Activated naive CD4-positive, alpha-beta T cell treated with anti-CD3 and anti-CD28 coated beads, Interleukin-2, amount 50 U/mL, for 16 hours (primary cell): Measurements from ENCODE around the gene CXCR5.
"Not testable (repeated sequence)": the region's sequence is repeated elsewhere in the genome, so short reads cannot be mapped to it uniquely, and the experiment has no call there.

Source experiments
- DNase-seq: peaks from one replicate; pipeline ENCODE4 v3.0.0-alpha.2; 2020

CXCR5 gene

GRCh38 chr11:118883368-118884071, at the start of gene CXCR5:
TSS of gene CXCR5 (plus strand) at chr11:118883892. CDS start at chr11:118883942, 50 bp downstream.
- DNase-seq, result no peak

GRCh38 chr11:118834427-118835028, 49.2 kb upstream of the CXCR5 start:
- no peak for DNase-seq

- no peak for DNase-seq
These were observed 45.8 kb upstream of the CXCR5 start for GRCh38 chr11:118837868-118838267.

GRCh38 chr11:118838905-118839553, 44.7 kb upstream of the CXCR5 start:
- DNase-seq, result no peak

- peak; percentile 18 for DNase-seq
These were observed 42.0 kb upstream of the CXCR5 start for GRCh38 chr11:118841469-118842242.

- no peak for DNase-seq
These were observed 41.3 kb upstream of the CXCR5 start for GRCh38 chr11:118842369-118842768.

- not testable (repeated sequence) for DNase-seq
These were observed 40.8 kb upstream of the CXCR5 start for GRCh38 chr11:118842843-118843242.

GRCh38 chr11:118843565-118843964, 40.1 kb upstream of the CXCR5 start:
- no peak for DNase-seq

GRCh38 chr11:118845369-118845768, 38.3 kb upstream of the CXCR5 start:
- DNase-seq, result no peak

- DNase-seq, result no peak
These were observed 37.3 kb upstream of the CXCR5 start for GRCh38 chr11:118846181-118846935.

- no peak for DNase-seq
These were observed 33.9 kb upstream of the CXCR5 start for GRCh38 chr11:118849825-118850224.

GRCh38 chr11:118851970-118852369, 31.7 kb upstream of the CXCR5 start:
- no peak for DNase-seq

GRCh38 chr11:118853678-118854077, 30.0 kb upstream of the CXCR5 start:
- DNase-seq, result no peak

GRCh38 chr11:118856314-118856713, 27.4 kb upstream of the CXCR5 start:
- no peak for DNase-seq

GRCh38 chr11:118857385-118857784, 26.3 kb upstream of the CXCR5 start:
- DNase-seq, result no peak

- DNase-seq, result no peak
These were observed 23.7 kb upstream of the CXCR5 start for GRCh38 chr11:118859973-118860372.

- DNase-seq, result no peak
These were observed 15.0 kb upstream of the CXCR5 start for GRCh38 chr11:118868659-118869058.

- no peak for DNase-seq
These were observed 13.0 kb upstream of the CXCR5 start for GRCh38 chr11:118870396-118871343.

- DNase-seq, result peak; percentile 32
These were observed 11.3 kb upstream of the CXCR5 start for GRCh38 chr11:118872403-118872821.

- no peak for DNase-seq
These were observed 9.9 kb upstream of the CXCR5 start for GRCh38 chr11:118873804-118874203.

- DNase-seq, result no peak
These were observed 7.4 kb upstream of the CXCR5 start for GRCh38 chr11:118876286-118876685.
